Endothelial cell of umbilical vein (primary cell): ENCODE measurements around the gene SMCO4.

Experiments
- CTCF ChIP-seq, 2 donors: IDR thresholded peaks; 1 replicate in 1 of 2; 2 replicates in 1 of 2; pipeline ENCODE4 v1.5.1; 2011; ENCODE audit warnings: low read length in 2 of 2, mild to moderate bottlenecking in 2 of 2, moderate library complexity in 2 of 2, control low read depth in 1 of 2, inconsistent platforms in 1 of 2, low read depth in 1 of 2; ENCODE audit not compliant: insufficient read depth in 1 of 2; ENCODE audit errors: extremely low read depth in 1 of 2
- EZH2 ChIP-seq: IDR thresholded peaks from 2 replicates; pipeline ENCODE4 v1.6.1; 2012; ENCODE audit warnings: borderline replicate concordance, low read depth, mild to moderate bottlenecking, moderate library complexity, low read length, inconsistent platforms; ENCODE audit not compliant: severe bottlenecking
- FOS ChIP-seq: IDR thresholded peaks from 2 replicates; pipeline ENCODE4 v1.6.1; 2011; ENCODE audit warnings: mild to moderate bottlenecking, low read length, moderate library complexity, borderline replicate concordance; ENCODE audit not compliant: insufficient read depth
- JUN ChIP-seq: IDR thresholded peaks from 2 replicates; pipeline ENCODE4 v1.6.1; 2011; ENCODE audit warnings: borderline replicate concordance, low read depth; ENCODE audit not compliant: insufficient read length, insufficient read depth
- MAX ChIP-seq: IDR thresholded peaks from 2 replicates; pipeline ENCODE4 v1.6.1; 2011; ENCODE audit not compliant: insufficient read depth, insufficient read length
- MYC ChIP-seq: IDR thresholded peaks from one replicate; pipeline ENCODE4 v1.6.1; 2011; ENCODE audit warnings: mild to moderate bottlenecking, low read depth, low read length
- POLR2A ChIP-seq: IDR thresholded peaks from 2 replicates; pipeline ENCODE4 v1.6.1; 2012; ENCODE audit warnings: low read depth, mild to moderate bottlenecking, control low read depth, low read length
- POLR2AphosphoS5 ChIP-seq: IDR thresholded peaks from 2 replicates; pipeline ENCODE4 v1.6.1; 2012; ENCODE audit warnings: low read depth, mild to moderate bottlenecking, control low read depth, low read length, moderate library complexity; ENCODE audit not compliant: insufficient read depth

GRCh38 chr11:93542811-93543229 lies 371 bp downstream of the SMCO4 start:
- TF ChIP-seq CTCF (IDR thresholded peaks at IDR 0.05; ENCODE audit: extremely low read depth in 1 of 2, insufficient read depth in 1 of 2, low read depth in 1 of 2, low read length in 2 of 2) = no peak
- TF ChIP-seq POLR2AphosphoS5 = no peak
- no peak for TF ChIP-seq EZH2
- TF ChIP-seq POLR2A = no peak
- TF ChIP-seq FOS = no peak
- TF ChIP-seq MYC = no peak
- no peak for TF ChIP-seq MAX
- TF ChIP-seq JUN = no peak
